Caco-2 (cell line): ENCODE data around the gene TRIM24. TPM values are rescaled to one million over a fixed set of nuclear protein-coding genes. Genes with fewer than 3 reads are reported as not detected.

ENCODE experiments used
- BruUV-seq: library from RNA; stranded (reverse); fragments of 400-500 nt; replicated peaks from 2 replicates; lab custom pipeline; 2021; lab: Mats Ljungman, UMichigan
- CTCF ChIA-PET: fragments of 300-600 bp; sonication (Branson Sonifier 250); formaldehyde crosslinking; loops from one replicate; lab custom pipeline; 2022; ENCODE audit warnings: antibody characterized with exemption; lab: Charles Lee
- POLR2A ChIA-PET: fragments of 300-600 bp; sonication (Branson Sonifier 250); formaldehyde crosslinking; loops from one replicate; lab custom pipeline; 2022; ENCODE audit warnings: antibody characterized with exemption; lab: Charles Lee
- DNase-seq, 2 experiments: peaks; one replicate each; pipeline versions ENCODE4 v3.0.0 to v3.0.0-alpha.2; 2020 to 2022
- H3K27me3 ChIP-seq: replicated peaks from 2 replicates; pipeline ENCODE4 v1.6.0; 2011; ENCODE audit warnings: low read length; ENCODE audit not compliant: control insufficient read depth, insufficient read depth
- H3K36me3 ChIP-seq: 2 replicates; pipeline ENCODE4 v1.5.1; 2011; ENCODE audit warnings: low read length; ENCODE audit not compliant: control insufficient read depth, insufficient read depth
- H3K4me1 ChIP-seq: fragments of 250-450 bp; sonication (Bioruptor Pico); 2 replicates; pipeline ENCODE4 v1.5.1; 2020; ENCODE audit warnings: mild to moderate bottlenecking
- H3K4me3 ChIP-seq: 2 replicates; pipeline ENCODE4 v1.5.1; 2011; ENCODE audit warnings: low read depth, mild to moderate bottlenecking, control low read depth, low read length
- H3K9me3 ChIP-seq: fragments of 250-450 bp; sonication (Bioruptor Pico); 2 replicates; pipeline ENCODE4 v1.5.1; 2020; ENCODE audit warnings: mild to moderate bottlenecking, moderate library complexity
- H3K27ac Mint-ChIP-seq: one replicate; pipeline ENCODE4 v1.8.0; 2022; ENCODE audit warnings: mixed read lengths; ENCODE audit not compliant: unreplicated experiment
- H3K27me3 Mint-ChIP-seq: one replicate; pipeline ENCODE4 v1.8.0; 2022; ENCODE audit warnings: mixed read lengths; ENCODE audit not compliant: insufficient read depth, unreplicated experiment
- H3K36me3 Mint-ChIP-seq: one replicate; pipeline ENCODE4 v1.8.0; 2022; ENCODE audit warnings: mild to moderate bottlenecking, mixed read lengths; ENCODE audit not compliant: insufficient read depth, unreplicated experiment
- H3K4me1 Mint-ChIP-seq: one replicate; pipeline ENCODE4 v1.8.0; 2022; ENCODE audit warnings: low read depth, mixed read lengths; ENCODE audit not compliant: unreplicated experiment
- H3K4me3 Mint-ChIP-seq: one replicate; pipeline ENCODE4 v1.8.0; 2022; ENCODE audit warnings: mild to moderate bottlenecking, moderate library complexity, mixed read lengths; ENCODE audit not compliant: unreplicated experiment
- H3K9me3 Mint-ChIP-seq: one replicate; pipeline ENCODE4 v1.8.0; 2022; ENCODE audit warnings: mixed read lengths; ENCODE audit not compliant: unreplicated experiment
- CTCF ChIP-seq, 2 experiments: fragments of 200-600 bp in 1 of 2; IDR thresholded peaks; 1 replicate in 1 of 2; 2 replicates in 1 of 2; pipeline versions ENCODE4 v1.5.1 to v1.8.0; 2011 to 2022; ENCODE audit warnings: antibody characterized with exemption in 1 of 2, control low read depth in 1 of 2, inconsistent platforms in 1 of 2, low read depth in 1 of 2, low read length in 1 of 2, mild to moderate bottlenecking in 1 of 2, moderate library complexity in 1 of 2; ENCODE audit not compliant: insufficient read depth in 1 of 2, severe bottlenecking in 1 of 2, unreplicated experiment in 1 of 2
- intact Hi-C: fragments of 100-400 bp; cut with micrococcal nuclease; formaldehyde crosslinking; loops from one replicate; pipeline ENCODE4 v1.10.0; 2022; ENCODE audit not compliant: unreplicated experiment
- total RNA-seq: library from RNA; stranded (reverse); gene quantifications from 2 replicates; pipeline ENCODE4 v1.2.3, GENCODE V29; 2022

TRIM24 gene
- total RNA-seq, 1 experiment from 2014 or later: 58.2 TPM

DNA sequence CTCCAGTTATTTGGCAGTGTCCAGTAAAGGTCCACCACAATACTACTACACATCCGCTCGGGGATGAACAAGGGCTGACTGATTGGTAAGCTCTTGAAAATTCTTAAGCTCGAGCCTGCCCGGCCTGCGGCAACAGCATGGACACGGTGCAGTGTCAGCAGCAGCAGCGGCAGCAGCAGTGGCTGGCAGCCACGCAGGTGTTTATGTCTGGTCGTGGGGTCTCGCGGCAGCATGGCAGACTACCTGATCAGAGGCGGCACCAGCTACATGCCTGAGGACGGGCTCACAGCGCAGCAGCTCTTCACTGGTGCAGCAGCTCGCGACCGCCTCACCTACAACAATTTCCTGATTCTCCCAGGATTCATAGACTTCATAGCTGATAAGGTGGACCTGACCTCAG, 19.6 kb upstream of the TRIM24 start:
- H3K36me3 Mint-ChIP-seq: no peaks in the 10 kb centered on the region
- Histone ChIP-seq H3K9me3 (peaks cover 13% of the 10 kb centered on the region), H3K4me3 (no peak overlapping the region), H3K36me3 (no peaks in the 10 kb centered on the region), H3K27me3 (no peaks in the 10 kb centered on the region), H3K4me1 (0 out of 2 replicates have a peak, but pooled peaks cover 4% of the 10 kb centered on the region)
- ChIA-PET POLR2A (no interaction called here), CTCF (no interaction called here)
- intact Hi-C loops: no loop called here
- DNase-seq: no peak
- H3K27ac Mint-ChIP-seq: no peak overlapping the region
- no peaks in the 10 kb centered on the region for H3K27me3 Mint-ChIP-seq
- H3K4me3 Mint-ChIP-seq: no peak overlapping the region
- no peaks in the 10 kb centered on the region for H3K4me1 Mint-ChIP-seq
- no TSS peak for BruUV-seq
- TF ChIP-seq CTCF (IDR thresholded peaks at IDR 0.05; ENCODE audit: insufficient read depth in 1 of 2, low read depth in 1 of 2, low read length in 1 of 2, severe bottlenecking in 1 of 2, unreplicated experiment in 1 of 2): no peak
- peaks cover 50% of the 10 kb centered on the region for H3K9me3 Mint-ChIP-seq

DNA sequence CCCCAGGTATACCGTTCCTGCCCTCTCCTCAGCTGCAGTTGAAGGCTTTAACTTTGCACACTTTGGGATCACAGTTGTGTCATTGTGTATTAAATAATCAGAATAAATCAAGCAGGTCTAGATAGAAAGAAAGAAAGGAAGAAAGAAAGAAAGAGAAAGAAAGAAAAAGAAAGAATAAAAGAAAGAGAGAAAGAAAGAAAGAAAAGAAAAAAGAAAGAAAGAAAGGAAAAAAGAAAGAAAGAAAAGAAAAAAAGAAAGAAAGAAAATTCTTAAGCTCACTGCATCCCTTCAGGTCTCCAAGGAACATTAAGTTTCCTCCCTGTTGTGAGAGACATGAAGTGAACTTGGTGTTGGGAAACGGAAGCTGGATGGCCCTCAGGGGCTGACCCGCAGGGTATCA, 17.2 kb upstream of the TRIM24 start:
- H3K27ac Mint-ChIP-seq: peak overlapping the region; percentile 24
- no peaks in the 10 kb centered on the region for H3K4me1 Mint-ChIP-seq
- no peak overlapping the region for H3K4me3 Mint-ChIP-seq
- peaks cover 36% of the 10 kb centered on the region for H3K9me3 Mint-ChIP-seq
- intact Hi-C loops: no loop called here
- Histone ChIP-seq H3K9me3 (peaks cover 9% of the 10 kb centered on the region; the same call in 1 of the 2 replicates), H3K27me3 (no peaks in the 10 kb centered on the region), H3K36me3 (no peaks in the 10 kb centered on the region), H3K4me1 (0 out of 2 replicates have a peak, but pooled peaks cover 4% of the 10 kb centered on the region), H3K4me3 (no peak overlapping the region)
- no peak for TF ChIP-seq CTCF (IDR thresholded peaks at IDR 0.05; ENCODE audit: insufficient read depth in 1 of 2, low read depth in 1 of 2, low read length in 1 of 2, severe bottlenecking in 1 of 2, unreplicated experiment in 1 of 2)
- no peaks in the 10 kb centered on the region for H3K36me3 Mint-ChIP-seq
- BruUV-seq: no TSS peak
- ChIA-PET POLR2A (no interaction called here), CTCF (interaction anchor here (0.7 kb wide), 1 partner anchor 12 kb away, joined by 4 read pairs; no protein-coding TSS in a partner anchor)
- no peak for DNase-seq
- H3K27me3 Mint-ChIP-seq: no peaks in the 10 kb centered on the region

DNA sequence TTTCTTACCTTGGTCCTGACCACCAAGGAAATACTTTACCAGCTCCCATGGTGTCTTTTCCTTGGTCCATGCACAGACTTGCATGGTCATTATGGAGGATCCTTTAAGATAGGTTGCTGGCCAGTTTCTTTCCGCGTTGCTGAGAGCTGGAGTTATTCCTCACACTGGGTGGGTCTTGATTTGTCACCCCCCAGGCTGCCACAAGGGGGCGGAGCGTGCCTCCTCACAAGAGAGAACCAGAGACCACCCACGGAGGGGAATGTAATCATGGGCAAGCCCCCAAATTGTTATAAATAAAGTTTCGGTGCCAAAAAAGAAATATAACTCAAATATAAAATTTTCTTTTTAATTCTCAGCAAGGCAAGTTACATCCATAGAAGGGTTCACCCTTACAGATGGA, 10.5 kb upstream of the TRIM24 start:
- POLR2A ChIA-PET: no interaction called here
- H3K4me1 ChIP-seq: peaks cover under 1% of the 10 kb centered on the region; the same call in 1 of the 2 replicates
- no peaks in the 10 kb centered on the region for H3K36me3 ChIP-seq

More for the DNA sequence above, 10.5 kb upstream of the TRIM24 start:
- peaks cover 12% of the 10 kb centered on the region for H3K9me3 Mint-ChIP-seq
- H3K9me3 ChIP-seq: no peaks in the 10 kb centered on the region
- no peak overlapping the region for H3K4me3 ChIP-seq
- no peak overlapping the region for H3K4me3 Mint-ChIP-seq
- intact Hi-C loops: no loop called here
- no peaks in the 10 kb centered on the region for H3K27me3 Mint-ChIP-seq
- H3K4me1 Mint-ChIP-seq: no peaks in the 10 kb centered on the region
- no TSS peak for BruUV-seq
- DNase-seq: peak in 1 of 2 experiments; percentile 21
- peak in 1 of 2 experiments; percentile 43 for TF ChIP-seq CTCF (IDR thresholded peaks at IDR 0.05; ENCODE audit: insufficient read depth in 1 of 2, low read depth in 1 of 2, low read length in 1 of 2, severe bottlenecking in 1 of 2, unreplicated experiment in 1 of 2)
- no peak overlapping the region for H3K27ac Mint-ChIP-seq
- no peaks in the 10 kb centered on the region for H3K36me3 Mint-ChIP-seq
- no peaks in the 10 kb centered on the region for H3K27me3 ChIP-seq
- CTCF ChIA-PET: no interaction called here
